ENCODE results near the gene RSPRY1. TPM values are rescaled to one million over a fixed set of nuclear protein-coding genes. Genes with fewer than 3 reads are reported as not detected.
A peak's percentile ranks its signal among the peaks of the same experiment; 100 is the strongest.

Gene RSPRY1
- total and polyA plus RNA-seq, 2 of the 8 experiments (the other 6 are each of a cell fraction or from before 2014, with no cell fraction given), result 11.5 to 32.5 TPM

- H2AK5ac ChIP-seq (ENCODE audit: low read depth, low read length), result no peak overlapping the region; the same call in 1 of the 2 replicates
- ChIA-PET POLR2A (ENCODE audit: partially characterized antibody) (interaction anchor here (1.0 kb wide), 1 partner anchor 13 kb away, joined by 3 read pairs; no protein-coding TSS in a partner anchor), CTCF (ENCODE audit: partially characterized antibody) (interaction anchor here (0.9 to 2.4 kb wide), 6 partner anchors 11 to 53 kb away, joined by 3 to 9 read pairs (median 6); partner anchors contain the start of gene CPNE2)
- no peaks in the 10 kb centered on the region for H4K20me1 ChIP-seq (replicated peaks in 1 of 2; ENCODE audit: control insufficient read depth in 1 of 2, insufficient read depth in 2 of 2, low read length in 2 of 2)
- no peak overlapping the region for H4K5ac ChIP-seq (ENCODE audit: insufficient read length, low read depth, low read length)
- no peaks in the 10 kb centered on the region for H3K27me3 ChIP-seq (replicated peaks in 1 of 4; ENCODE audit: control insufficient read depth in 3 of 4, extremely low read depth in 1 of 4, insufficient read depth in 3 of 4, low read length in 3 of 4)
- no peak overlapping the region for H4K8ac ChIP-seq (ENCODE audit: extremely low read depth, insufficient read depth, low read length)
- peak overlapping the region; percentile 74 for H2BK5ac ChIP-seq (ENCODE audit: low read depth, low read length)
- WGBS, 2 experiments (ENCODE audit: extremely low coverage in 1 of 2, insufficient coverage in 1 of 2, insufficient read length in 1 of 2, insufficient replicate concordance in 2 of 2, low coverage in 1 of 2, low lambda C conversion rate in 2 of 2, missing lambda C conversion rate in 1 of 2), result 94% methylated on average over 24 of the region's 24 CpGs; no CpG with 5 or more reads in 1 of the 2 experiments
- H3K4ac ChIP-seq (replicated peaks; ENCODE audit: insufficient read length, low read depth, low read length), result peak overlapping the region; percentile 6
- peak overlapping the region; percentile 77; the same call in 1 of the 2 replicates for H2BK15ac ChIP-seq (ENCODE audit: low read length)
- no peak overlapping the region for H3K4me3 ChIP-seq (ENCODE audit: extremely low read depth in 1 of 4, insufficient read depth in 2 of 4, low read depth in 3 of 4, low read length in 4 of 4)
- H3K14ac ChIP-seq (ENCODE audit: insufficient read length), result no peak overlapping the region
- no peak overlapping the region for H3K23ac ChIP-seq (ENCODE audit: insufficient read length)
- peak overlapping the region; percentile 1; the same call in 1 of the 2 replicates for H3K18ac ChIP-seq (ENCODE audit: extremely low read depth, low read length)
- DNase-seq (ENCODE audit: low read depth in 1 of 2, low spot score in 2 of 2) (no peak), FAIRE-seq (no peak)
- no peak overlapping the region for H2AFZ ChIP-seq (ENCODE audit: low read length)
- no peak overlapping the region for H3K56ac ChIP-seq (replicated peaks; ENCODE audit: insufficient read length, low read depth, low read length)
- H3K36me3 ChIP-seq (ENCODE audit: control insufficient read depth in 2 of 4, insufficient read depth in 4 of 4, low read length in 3 of 4), result no peaks in the 10 kb centered on the region; a peak in 1 of 8 replicates
- peaks cover 8 to 31% (median 16%) of the 10 kb centered on the region in 4 experiments for H3K4me1 ChIP-seq (replicated peaks in 1 of 4; ENCODE audit: control insufficient read depth in 3 of 4, insufficient read depth in 4 of 4, low read length in 3 of 4)
- H3K27ac ChIP-seq (ENCODE audit: low read depth, low read length), result no peak overlapping the region
- no peaks in the 10 kb centered on the region for H3K79me1 ChIP-seq (ENCODE audit: low read depth, low read length)
- no peaks in the 10 kb centered on the region for H3K23me2 ChIP-seq (ENCODE audit: low read depth, low read length)
- H3K9ac ChIP-seq (replicated peaks in 1 of 4; ENCODE audit: extremely low read depth in 1 of 4, low read depth in 3 of 4, low read length in 3 of 4), result no peak overlapping the region
- H3K9me3 ChIP-seq (ENCODE audit: insufficient read depth in 2 of 2, low read depth in 1 of 2, low read length in 1 of 2), result no peaks in the 10 kb centered on the region
- peak overlapping the region; percentile 4 for H4K91ac ChIP-seq (replicated peaks; ENCODE audit: insufficient read length, low read length)
- no peak overlapping the region for H2BK120ac ChIP-seq (replicated peaks; ENCODE audit: low read depth, low read length)
- H3K79me2 ChIP-seq (ENCODE audit: control insufficient read depth in 1 of 2, insufficient read depth in 2 of 2, low read length in 2 of 2), result no peaks in the 10 kb centered on the region
- no peak overlapping the region for H3K4me2 ChIP-seq (ENCODE audit: insufficient read depth in 1 of 2, low read depth in 2 of 2, low read length in 2 of 2)
- TF ChIP-seq GABPA (IDR thresholded peaks at IDR 0.05; ENCODE audit: borderline replicate concordance, insufficient read depth, low read length) (no peak), TBP (IDR thresholded peaks at IDR 0.05; ENCODE audit: low read depth, low read length) (no peak), KDM4A (IDR thresholded peaks at IDR 0.05; ENCODE audit: low read depth, low read length, severe bottlenecking) (no peak), TAF1 (IDR thresholded peaks at IDR 0.05; ENCODE audit: low read depth, low read length) (no peak), PHF8 (conservative IDR thresholded peaks at IDR 0.05; ENCODE audit: low read depth, low read length) (no peak), NRF1 (IDR thresholded peaks at IDR 0.05; ENCODE audit: low read depth, low read length) (no peak), MAFK (IDR thresholded peaks at IDR 0.05; ENCODE audit: low read depth, low read length) (no peak)
- peak overlapping the region; percentile 97; the same call in 1 of the 2 replicates for H2BK12ac ChIP-seq (ENCODE audit: low read depth, low read length)
- H2BK20ac ChIP-seq (ENCODE audit: low read length), result no peak overlapping the region
These were observed 40.0 kb upstream of the RSPRY1 start for GRCh38 chr16:57146040-57146647.

Measured in H1 (cell line).